H1 (cell line): ENCODE data around the gene GPR141.

Experiments
- CBX5 ChIP-seq: fragments of 300-800, 300-1000 bp; sonication (generic); IDR thresholded peaks from 2 replicates; pipeline ENCODE4 v1.7.1; 2016; ENCODE audit warnings: antibody characterized with exemption, low read length, low read depth
- CTCF ChIP-seq, 3 experiments: IDR thresholded peaks; 1 replicate in 2 of 3; 2 replicates in 1 of 3; pipeline versions ENCODE4 v1.5.1 to v1.6.1; 2011; ENCODE audit warnings: low read length in 3 of 3, mild to moderate bottlenecking in 3 of 3, inconsistent platforms in 2 of 3, low read depth in 1 of 3, moderate library complexity in 1 of 3; ENCODE audit not compliant: insufficient read depth in 1 of 3; ENCODE audit errors: control extremely low read depth in 1 of 3
- EP300 ChIP-seq, 2 experiments: IDR thresholded peaks; 1 replicate in 1 of 2; 2 replicates in 1 of 2; pipeline ENCODE4 v1.6.1; 2011 to 2012; ENCODE audit warnings: low read depth in 2 of 2, low read length in 2 of 2, mild to moderate bottlenecking in 2 of 2, borderline replicate concordance in 1 of 2, inconsistent platforms in 1 of 2, moderate library complexity in 1 of 2
- SP2 ChIP-seq: IDR thresholded peaks from 2 replicates; pipeline ENCODE4 v1.6.1; 2012; ENCODE audit warnings: mild to moderate bottlenecking, low read length, inconsistent platforms

- TF ChIP-seq EP300 (IDR thresholded peaks at IDR 0.05; ENCODE audit: borderline replicate concordance in 1 of 2, low read depth in 2 of 2, low read length in 2 of 2) (no peak), CBX5 (no peak), CTCF (IDR thresholded peaks at IDR 0.05; ENCODE audit: control extremely low read depth in 1 of 3, insufficient read depth in 1 of 3, low read depth in 1 of 3, low read length in 3 of 3) (no peak), SP2 (no peak)
Observed at GRCh38 chr7:37674531-37674930, 9.0 kb upstream of the GPR141 start.
